Osteoblast (primary cell): Measurements from ENCODE around the gene MTCH1. TPM values are rescaled to one million over a fixed set of nuclear protein-coding genes. Genes with fewer than 3 reads are reported as not detected.

ENCODE experiments used
- DNase-seq: peaks from one replicate; pipeline ENCODE4 v3.0.0; 2011; ENCODE audit warnings: low spot score, mixed read lengths; ENCODE audit not compliant: insufficient read length; ENCODE audit errors: missing footprints
- H2AFZ ChIP-seq: 2 replicates; pipeline ENCODE4 v1.6.0; 2011; ENCODE audit warnings: mild to moderate bottlenecking, low read length
- H3K27ac ChIP-seq: 2 replicates; pipeline ENCODE4 v1.5.1; 2011; ENCODE audit warnings: mild to moderate bottlenecking, low read depth, low read length, moderate library complexity
- H3K27me3 ChIP-seq: 2 replicates; pipeline ENCODE4 v1.6.0; 2012; ENCODE audit warnings: mild to moderate bottlenecking, control low read depth, inconsistent platforms, low read length, moderate library complexity; ENCODE audit not compliant: insufficient read depth
- H3K36me3 ChIP-seq: 2 replicates; pipeline ENCODE4 v1.5.1; 2011; ENCODE audit warnings: mild to moderate bottlenecking, low read length, control low read depth, moderate library complexity; ENCODE audit not compliant: insufficient read depth
- H3K4me1 ChIP-seq: 2 replicates; pipeline ENCODE4 v1.5.1; 2011; ENCODE audit warnings: mild to moderate bottlenecking, low read length, control low read depth, moderate library complexity; ENCODE audit not compliant: insufficient read depth
- H3K4me2 ChIP-seq: 2 replicates; pipeline ENCODE4 v1.6.0; 2011; ENCODE audit warnings: mild to moderate bottlenecking, low read length; ENCODE audit not compliant: insufficient read depth
- H3K4me3 ChIP-seq: fragments of 200-600 bp; sonication (generic); 3 replicates; pipeline ENCODE4 v1.5.1; 2012; ENCODE audit warnings: mild to moderate bottlenecking, low read length, inconsistent platforms; ENCODE audit not compliant: insufficient read depth
- H3K79me2 ChIP-seq: 2 replicates; pipeline ENCODE4 v1.6.0; 2012; ENCODE audit warnings: mild to moderate bottlenecking, low read length, control low read depth, inconsistent platforms; ENCODE audit not compliant: insufficient read depth
- H3K9me3 ChIP-seq: 2 replicates; pipeline ENCODE4 v1.5.1; 2011; ENCODE audit warnings: low read depth, low read length, control low read depth
- H4K20me1 ChIP-seq: 2 replicates; pipeline ENCODE4 v1.6.0; 2012; ENCODE audit warnings: mild to moderate bottlenecking, low read length, control low read depth; ENCODE audit not compliant: insufficient read depth
- total RNA-seq: library from RNA; depleted of rRNA; stranded (reverse); fragments of >200 nt; gene quantifications from 2 replicates; pipeline ENCODE4 v1.2.3, GENCODE V29; 2012
- TF ChIP-seq, protein P1 (sequence below): IDR thresholded peaks from 2 replicates; pipeline ENCODE4 v1.5.1; 2011; ENCODE audit warnings: mild to moderate bottlenecking, low read depth, low read length, moderate library complexity; ENCODE audit errors: extremely low read depth

Gene MTCH1
- total RNA-seq, 1 donor = 185 TPM

DNA sequence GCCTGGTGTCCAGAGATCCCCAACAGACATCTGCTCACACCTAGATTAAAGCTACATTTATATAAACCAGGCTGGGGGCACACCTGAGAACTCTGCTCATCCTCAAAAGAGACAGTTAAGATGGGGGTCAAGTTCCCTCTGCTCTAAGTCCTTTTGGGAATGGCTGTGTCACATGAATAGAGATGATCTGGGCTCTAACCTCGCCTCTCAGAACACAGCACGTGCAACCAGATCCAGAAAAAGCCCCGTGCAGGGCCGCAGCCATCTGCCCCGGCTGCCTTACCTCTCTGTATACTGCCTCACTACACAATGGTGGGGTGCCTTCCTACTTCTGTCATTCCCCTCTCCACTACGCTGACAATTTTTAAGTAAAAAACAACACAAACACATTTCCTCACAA is 5.9 kb downstream of the MTCH1 start:
- Histone ChIP-seq H3K4me1 (peaks cover 21% of the 10 kb centered on the region), H4K20me1 (peaks cover 70% of the 10 kb centered on the region), H3K4me3 (no peak overlapping the region), H3K9me3 (no peaks in the 10 kb centered on the region), H3K79me2 (peaks cover 90% of the 10 kb centered on the region), H3K36me3 (peaks cover 37% of the 10 kb centered on the region), H3K27ac (no peak overlapping the region), H2AFZ (no peak overlapping the region), H3K4me2 (no peak overlapping the region), H3K27me3 (no peaks in the 10 kb centered on the region)
- TF ChIP-seq, protein P1, sequence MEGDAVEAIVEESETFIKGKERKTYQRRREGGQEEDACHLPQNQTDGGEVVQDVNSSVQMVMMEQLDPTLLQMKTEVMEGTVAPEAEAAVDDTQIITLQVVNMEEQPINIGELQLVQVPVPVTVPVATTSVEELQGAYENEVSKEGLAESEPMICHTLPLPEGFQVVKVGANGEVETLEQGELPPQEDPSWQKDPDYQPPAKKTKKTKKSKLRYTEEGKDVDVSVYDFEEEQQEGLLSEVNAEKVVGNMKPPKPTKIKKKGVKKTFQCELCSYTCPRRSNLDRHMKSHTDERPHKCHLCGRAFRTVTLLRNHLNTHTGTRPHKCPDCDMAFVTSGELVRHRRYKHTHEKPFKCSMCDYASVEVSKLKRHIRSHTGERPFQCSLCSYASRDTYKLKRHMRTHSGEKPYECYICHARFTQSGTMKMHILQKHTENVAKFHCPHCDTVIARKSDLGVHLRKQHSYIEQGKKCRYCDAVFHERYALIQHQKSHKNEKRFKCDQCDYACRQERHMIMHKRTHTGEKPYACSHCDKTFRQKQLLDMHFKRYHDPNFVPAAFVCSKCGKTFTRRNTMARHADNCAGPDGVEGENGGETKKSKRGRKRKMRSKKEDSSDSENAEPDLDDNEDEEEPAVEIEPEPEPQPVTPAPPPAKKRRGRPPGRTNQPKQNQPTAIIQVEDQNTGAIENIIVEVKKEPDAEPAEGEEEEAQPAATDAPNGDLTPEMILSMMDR = no peak
- DNase-seq = peak; percentile 57

DNA sequence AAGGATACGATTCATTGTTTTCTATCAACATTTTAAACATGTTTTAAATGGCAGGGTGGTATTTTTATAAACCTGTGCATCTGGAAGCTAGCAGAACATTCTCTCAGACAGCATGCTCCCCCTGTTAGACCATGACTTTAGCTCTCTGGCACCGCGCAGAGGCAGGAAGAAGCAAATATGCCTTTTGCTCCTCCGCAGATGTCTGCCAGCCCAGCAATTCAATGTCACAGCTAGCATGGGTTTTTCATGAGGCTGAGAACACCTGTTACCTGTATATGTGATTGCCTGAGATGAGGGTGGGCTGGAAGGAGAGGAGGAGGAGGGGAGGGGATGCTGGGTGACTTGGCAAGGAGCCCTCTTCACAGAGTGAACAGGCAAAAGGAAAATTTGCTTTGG is 6.7 kb downstream of the MTCH1 start:
- H3K79me2 ChIP-seq = peaks cover 85% of the 10 kb centered on the region
- H3K9me3 ChIP-seq = no peaks in the 10 kb centered on the region
- peaks cover 15% of the 10 kb centered on the region for H3K4me1 ChIP-seq
- H2AFZ ChIP-seq = no peak overlapping the region
- TF ChIP-seq, protein P1 = peak; percentile 74
- no peaks in the 10 kb centered on the region for H3K27me3 ChIP-seq
- peaks cover 65% of the 10 kb centered on the region for H4K20me1 ChIP-seq
- H3K4me3 ChIP-seq = no peak overlapping the region
- no peak overlapping the region for H3K4me2 ChIP-seq
- H3K36me3 ChIP-seq = peaks cover 45% of the 10 kb centered on the region
- DNase-seq = peak; percentile 90
- no peak overlapping the region for H3K27ac ChIP-seq

DNA sequence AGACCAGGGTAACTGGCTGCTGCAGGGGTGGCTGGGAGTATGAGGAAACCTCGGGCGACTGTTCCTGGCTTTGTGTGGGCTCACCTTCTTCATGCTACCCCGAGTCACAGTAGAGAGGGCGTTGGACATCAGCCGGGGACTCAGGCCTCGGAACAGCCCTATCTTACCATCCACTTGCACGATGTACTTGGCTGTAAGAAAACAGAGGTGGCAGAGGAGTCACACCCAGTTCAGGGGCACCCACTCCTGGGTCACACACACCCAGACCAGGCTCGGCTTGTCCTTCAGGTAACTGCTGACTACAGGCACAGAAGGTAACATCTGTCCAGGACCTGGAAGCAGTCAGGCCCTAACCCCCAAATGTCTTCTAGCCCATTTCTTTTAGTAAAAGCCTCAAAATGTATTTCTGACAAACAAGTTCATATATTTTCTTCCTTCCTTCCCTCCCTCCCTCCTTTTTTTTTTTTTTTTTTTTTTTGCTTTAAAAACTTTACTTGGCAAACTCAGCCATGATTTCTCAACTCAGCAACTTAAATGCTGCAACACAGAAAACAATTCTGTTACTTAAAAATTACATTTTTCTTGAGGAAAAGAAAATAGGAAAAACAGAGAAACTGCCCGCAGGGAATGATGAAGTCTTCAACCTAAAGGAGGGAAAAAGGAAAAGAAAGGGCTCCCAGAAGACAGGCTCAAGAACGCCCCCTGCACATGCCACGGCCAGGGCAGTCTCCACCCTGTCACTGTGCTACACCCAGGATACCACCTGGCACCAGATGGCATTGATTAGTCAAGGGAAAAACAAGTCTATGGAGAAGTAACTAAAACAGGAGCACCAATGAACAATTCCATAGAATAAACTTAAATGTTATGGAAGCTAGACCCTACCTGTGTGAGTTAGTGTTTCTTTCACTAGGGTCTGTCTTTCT is 7.3 kb downstream of the MTCH1 start:
- H3K27me3 ChIP-seq = no peaks in the 10 kb centered on the region
- no peak overlapping the region for H3K4me2 ChIP-seq
- H3K9me3 ChIP-seq = no peaks in the 10 kb centered on the region
- peaks cover 59% of the 10 kb centered on the region for H4K20me1 ChIP-seq
- no peak overlapping the region for H3K4me3 ChIP-seq
- no peak overlapping the region for H2AFZ ChIP-seq
- peaks cover 78% of the 10 kb centered on the region for H3K79me2 ChIP-seq
- peaks cover 9% of the 10 kb centered on the region for H3K4me1 ChIP-seq
- DNase-seq = peak; percentile 44
- H3K27ac ChIP-seq = no peak overlapping the region
- peaks cover 51% of the 10 kb centered on the region for H3K36me3 ChIP-seq
- TF ChIP-seq, protein P1 = no peak

DNA sequence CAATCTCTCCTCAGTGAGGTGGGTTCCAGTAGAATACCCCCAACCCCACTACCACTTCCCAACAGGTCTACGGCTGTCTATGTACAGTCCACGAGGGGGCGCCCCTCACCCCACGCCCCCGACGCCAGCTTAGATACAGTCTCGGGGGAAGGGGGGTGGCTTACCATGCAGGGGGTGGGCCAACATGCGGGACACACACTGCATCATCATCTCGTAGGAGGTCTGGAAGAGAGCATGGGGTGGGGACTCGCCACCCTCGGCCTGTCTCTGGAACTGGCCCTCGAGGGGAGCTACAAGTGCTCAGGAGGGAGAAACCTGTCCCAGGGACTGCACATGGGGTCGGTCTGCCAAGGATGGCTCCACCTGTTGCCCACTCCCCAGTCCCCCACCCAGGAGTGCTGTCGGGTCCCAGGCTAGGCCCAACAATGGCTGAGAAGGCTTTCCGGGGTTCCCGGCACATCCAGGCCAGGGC is 8.5 kb downstream of the MTCH1 start:
- H3K27ac ChIP-seq = no peak overlapping the region
- H3K4me3 ChIP-seq = no peak overlapping the region
- H2AFZ ChIP-seq = no peak overlapping the region
- TF ChIP-seq, protein P1 = peak; percentile 41
- peaks cover 63% of the 10 kb centered on the region for H3K36me3 ChIP-seq
- H3K27me3 ChIP-seq = no peaks in the 10 kb centered on the region
- no peak overlapping the region for H3K4me2 ChIP-seq
- peaks cover 47% of the 10 kb centered on the region for H4K20me1 ChIP-seq
- no peaks in the 10 kb centered on the region for H3K4me1 ChIP-seq
- peaks cover 69% of the 10 kb centered on the region for H3K79me2 ChIP-seq
- DNase-seq = peak; percentile 41
- H3K9me3 ChIP-seq = no peaks in the 10 kb centered on the region
